GM21423 (cell line): ENCODE data around the gene TSPAN15.
"Not testable (repeated sequence)": the region's sequence is repeated elsewhere in the genome, so short reads cannot be mapped to it uniquely, and the experiment has no call there.

Experiments used
- ATAC-seq: cut with Tn5 transposase; IDR thresholded peaks from one replicate; pipeline ENCODE4 v1.9.1; 2021; ENCODE audit warnings: mild to moderate bottlenecking, moderate library complexity; ENCODE audit not compliant: unreplicated experiment

The TSPAN15 gene

DNA sequence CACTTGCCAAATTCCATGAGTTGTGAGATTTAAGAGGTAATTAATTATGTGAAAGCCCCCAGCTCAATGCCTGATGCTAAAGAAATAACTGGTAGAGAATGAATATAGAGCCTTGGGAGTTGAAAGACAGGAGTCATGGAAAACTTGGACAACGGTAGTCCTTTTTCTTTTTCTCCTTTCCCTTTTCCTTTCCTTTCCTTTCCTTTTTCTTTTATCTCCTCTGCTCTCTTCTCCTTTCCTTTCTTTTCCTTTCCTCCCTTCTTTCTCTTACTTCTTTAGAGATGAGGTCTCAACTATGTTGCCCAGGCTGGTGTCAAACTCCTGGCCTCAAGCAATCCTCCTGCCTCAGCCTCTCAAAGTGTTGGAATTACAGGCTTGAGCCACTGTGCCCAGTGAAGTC, 7.9 kb upstream of the TSPAN15 start:
- no peak for ATAC-seq

DNA sequence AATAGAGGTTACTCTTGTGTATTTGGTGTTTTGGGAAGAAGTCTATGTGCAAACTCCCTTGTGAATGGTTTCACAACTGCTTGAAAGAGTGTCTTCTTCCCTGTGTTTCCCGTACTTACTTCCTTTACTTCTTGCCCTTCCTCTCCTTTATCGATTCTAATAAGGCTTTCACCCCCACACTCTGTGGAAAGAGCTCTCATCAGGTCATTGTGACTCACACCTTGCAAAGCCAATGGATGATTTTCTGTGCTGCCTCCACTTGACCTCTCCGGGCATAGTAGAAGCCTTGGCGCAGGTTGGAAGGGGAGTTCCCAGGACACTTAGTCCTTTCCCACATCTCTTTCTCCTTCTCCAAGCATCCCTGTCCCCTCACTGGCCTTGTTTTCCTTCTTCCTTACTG, 6.2 kb upstream of the TSPAN15 start:
- no peak for ATAC-seq

DNA sequence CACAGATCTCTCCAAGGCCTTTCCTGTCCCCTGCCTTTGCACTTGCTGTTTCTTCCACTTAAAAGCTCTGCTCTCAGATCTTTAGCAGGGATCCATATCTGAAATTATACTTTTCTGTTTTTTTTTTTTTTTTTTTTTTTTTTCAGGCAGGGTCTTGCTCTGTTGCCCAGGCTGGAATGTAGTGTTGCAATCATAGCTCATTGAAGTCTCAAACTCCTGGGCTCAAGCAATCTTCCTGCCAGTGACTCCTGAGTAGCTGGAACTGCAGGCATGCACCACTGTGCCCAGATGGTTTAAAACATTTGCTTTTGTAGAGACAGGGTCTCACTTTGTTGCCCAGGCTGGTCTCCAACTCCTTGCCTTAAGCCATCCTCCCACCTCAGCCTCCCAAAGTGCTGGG, 5.0 kb upstream of the TSPAN15 start:
- ATAC-seq = no peak

DNA sequence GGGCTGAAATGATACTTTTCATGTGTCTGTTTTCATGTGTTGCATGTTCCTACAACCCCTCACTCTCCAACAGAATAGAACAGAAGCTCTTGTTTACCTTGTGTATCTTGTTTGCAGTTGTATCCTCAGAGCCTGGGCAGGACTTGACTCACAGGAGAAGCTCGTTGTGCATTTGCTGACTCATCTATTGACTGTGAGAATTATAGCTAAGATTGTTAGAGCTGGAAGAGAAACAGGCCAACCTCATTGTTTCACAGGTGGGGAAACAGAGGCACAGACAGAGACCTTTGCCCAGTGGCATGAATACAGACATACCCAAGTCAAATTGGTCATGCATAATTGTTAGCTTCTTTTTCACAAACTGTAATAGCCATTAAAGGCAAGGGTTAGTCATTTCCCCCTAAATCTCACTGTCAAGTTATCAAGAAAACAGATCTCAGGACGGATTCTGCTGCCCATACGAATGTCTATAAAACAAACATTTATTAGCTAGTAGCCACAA, 4.6 kb upstream of the TSPAN15 start:
- no peak for ATAC-seq

DNA sequence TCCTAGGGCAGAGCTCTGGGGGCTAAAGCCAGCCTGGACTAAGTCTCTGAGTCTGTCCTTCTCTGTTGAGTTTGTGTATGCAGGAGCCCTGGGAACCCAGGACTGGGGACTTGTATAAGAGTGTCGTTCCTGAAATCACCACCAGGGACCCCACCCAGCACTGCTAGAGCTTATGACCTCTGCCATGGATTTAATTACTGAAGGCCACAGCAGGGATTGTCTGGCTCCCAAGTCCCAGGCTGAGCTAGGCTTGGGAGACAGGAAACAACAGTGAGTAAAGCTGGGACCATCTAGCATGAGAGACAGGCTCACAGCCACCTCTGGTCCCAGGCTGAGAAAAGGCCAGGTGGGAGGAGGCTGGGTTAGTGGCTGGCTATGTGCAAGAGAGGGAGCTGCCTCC, 1.4 kb upstream of the TSPAN15 start:
- ATAC-seq = no peak

DNA sequence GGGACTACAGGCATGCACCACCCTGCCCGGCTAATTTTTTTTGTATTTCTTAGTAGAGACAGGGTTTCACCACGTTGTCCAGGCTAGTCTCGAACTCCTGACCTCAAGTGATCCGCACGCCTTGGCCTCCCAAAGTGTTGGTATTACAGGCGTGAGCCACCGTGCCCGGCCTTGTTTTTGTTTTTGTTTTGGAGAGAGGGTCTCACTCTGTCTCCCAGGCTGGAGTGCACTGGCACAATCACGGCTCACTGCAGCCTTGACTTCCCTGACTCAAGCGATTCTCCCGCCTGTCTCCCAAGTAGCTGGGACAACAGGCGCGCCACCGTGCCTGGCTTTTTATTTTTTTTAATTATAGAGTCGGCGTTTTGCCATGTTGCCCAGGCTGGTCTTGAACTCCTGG, 870 bp upstream of the TSPAN15 start:
- ATAC-seq = not testable (repeated sequence)

DNA sequence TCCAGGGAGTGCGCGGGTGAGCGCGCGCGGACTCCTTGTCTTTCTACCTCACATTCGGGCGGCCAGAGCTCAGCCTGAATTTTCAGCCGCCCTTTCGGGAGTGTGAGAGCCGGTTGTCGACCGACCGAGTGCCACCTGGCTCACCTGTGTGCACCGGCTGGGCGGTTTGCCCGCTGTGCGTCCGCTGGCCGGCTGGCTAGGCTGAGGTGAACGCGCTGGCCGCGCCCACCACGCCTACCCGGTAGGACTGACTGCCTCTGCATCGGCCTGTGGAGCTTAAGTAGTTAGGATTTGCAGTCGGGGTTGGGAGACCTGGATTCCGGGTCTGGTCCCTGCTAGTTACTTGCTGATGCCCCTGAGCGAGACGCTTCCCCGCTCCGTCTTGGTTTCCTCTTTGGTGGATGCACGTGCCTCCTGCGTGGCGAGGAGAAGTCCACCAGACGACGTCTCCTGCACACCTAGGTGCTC, 553 bp downstream of the TSPAN15 start:
- no peak for ATAC-seq

DNA sequence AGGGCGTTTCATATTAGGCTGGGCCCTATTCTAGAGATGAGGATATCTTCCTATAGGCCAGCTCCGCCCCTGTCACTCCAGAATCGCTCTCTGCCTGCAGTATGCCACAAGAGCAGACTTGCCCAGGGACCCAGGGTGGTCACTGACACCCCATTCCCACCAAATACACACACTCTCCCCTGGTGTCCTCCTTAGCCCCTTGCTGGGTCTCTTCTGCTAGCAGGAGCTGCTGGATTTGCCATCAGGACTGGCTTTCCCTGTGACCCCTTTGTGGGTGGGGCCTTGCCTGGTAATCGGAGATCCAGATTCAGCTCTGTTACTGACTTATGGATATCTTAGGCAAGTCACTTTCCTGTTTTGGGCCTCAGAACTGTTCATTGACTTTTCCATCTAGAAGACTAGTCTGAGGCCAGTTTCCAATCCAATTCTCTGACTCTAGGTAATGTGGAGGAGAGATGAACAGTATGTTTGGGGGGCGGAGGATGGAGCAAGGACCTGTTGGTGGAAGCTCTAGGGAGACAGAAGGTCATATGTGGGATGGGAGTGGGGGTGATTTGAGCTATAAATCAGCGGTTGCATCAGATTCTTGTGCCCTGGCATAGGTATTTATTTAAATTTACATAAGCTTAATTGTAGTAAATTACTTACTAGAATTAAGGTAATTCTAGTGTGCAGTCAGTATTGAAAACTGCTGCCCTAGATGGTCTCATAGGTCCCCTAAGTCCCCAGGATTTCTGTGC, 1.6 kb downstream of the TSPAN15 start:
- ATAC-seq = no peak

DNA sequence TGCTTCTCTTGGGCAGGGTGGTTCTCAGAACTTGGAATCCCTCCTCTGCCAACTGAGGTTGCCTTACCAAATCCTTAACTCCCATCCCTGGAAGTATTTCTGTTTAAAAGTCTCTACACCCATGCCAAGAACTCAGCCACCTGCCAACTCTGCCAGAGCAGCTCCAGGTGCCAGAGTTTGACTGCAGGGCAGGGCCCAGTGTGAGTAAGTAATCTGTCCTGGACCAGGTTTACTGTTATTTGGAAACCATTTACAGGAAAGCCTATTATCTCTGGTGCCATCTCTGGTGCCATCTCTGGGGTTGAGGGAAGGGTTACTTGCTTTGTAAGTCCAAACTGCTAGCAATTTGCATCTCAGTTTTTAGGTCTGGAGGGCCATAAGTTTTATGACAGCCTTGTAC, 2.5 kb downstream of the TSPAN15 start:
- ATAC-seq = no peak

DNA sequence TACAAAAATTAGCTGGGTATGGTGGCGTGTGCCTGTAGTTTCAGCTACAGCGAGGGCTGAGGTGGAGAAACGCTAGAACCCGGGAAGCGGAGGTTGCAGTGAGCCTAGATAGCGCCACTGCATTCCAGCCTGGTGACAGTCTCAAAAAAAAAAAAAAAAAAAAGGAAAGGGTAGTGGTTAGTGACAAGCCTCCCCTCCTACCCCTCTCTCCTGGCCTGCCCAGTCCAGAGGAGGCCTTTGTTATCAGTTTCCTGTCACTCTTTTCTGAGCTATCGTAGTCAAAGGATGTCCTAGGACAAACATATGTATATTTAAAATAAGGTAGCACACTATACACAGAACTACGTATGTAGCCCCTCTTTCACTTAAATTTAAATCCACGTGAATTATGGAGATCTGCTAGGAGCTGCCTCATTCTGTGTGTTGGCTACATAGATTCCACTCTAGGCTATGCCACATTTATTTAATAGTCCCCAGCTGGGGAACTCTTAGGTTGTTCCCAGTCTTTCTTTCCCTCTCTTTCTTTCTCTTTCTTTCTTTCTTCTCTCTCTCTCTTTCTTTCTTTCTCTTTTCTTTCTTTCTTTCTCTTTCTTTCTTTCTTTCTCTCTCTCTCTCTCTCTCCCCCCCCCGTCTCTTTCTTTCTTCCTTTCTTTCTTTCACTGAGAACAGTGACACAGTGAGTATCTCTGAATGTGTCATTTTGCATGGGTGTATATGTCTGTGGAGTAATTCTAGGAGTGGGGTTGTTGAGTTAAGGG, 3.9 kb downstream of the TSPAN15 start:
- ATAC-seq = no peak

DNA sequence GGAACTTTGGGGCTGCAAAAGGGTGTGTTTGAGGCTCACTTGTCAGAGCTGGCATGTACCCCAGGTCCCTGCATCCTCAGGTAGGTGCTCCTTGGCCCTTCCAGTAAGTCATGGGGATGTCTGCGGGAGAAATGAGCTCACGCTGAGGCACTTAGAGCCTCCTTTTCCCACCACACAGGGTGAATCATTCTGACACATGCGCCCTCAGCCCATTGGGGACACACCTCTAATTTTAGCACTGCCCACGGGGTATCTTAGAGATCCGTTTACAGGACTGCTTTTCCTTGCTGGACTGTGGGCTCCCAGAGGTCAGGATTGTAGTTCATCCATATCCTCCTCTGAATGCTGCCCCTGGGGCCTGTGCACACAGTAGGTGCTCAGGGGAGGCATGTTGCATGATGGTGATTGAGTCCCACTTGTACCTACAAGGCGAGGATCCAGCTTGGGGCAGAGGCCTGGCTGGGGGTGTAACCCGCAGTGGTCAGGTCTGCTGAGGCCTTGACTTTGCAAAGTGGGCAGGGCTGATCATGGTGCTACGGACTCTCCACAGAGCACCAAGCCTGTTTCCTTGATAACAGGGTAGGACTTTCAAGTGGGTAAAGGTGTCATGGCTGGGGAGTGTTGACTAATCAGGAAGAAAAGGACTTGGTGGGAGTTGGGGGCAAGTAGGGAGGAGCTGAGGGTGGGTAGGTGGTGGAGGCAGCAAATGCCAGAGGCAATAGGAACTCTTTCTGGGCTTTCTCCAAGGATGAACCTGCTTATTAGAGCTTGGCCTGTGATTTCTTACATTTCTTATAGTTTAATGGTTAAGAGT, 5.8 kb downstream of the TSPAN15 start:
- ATAC-seq = no peak

DNA sequence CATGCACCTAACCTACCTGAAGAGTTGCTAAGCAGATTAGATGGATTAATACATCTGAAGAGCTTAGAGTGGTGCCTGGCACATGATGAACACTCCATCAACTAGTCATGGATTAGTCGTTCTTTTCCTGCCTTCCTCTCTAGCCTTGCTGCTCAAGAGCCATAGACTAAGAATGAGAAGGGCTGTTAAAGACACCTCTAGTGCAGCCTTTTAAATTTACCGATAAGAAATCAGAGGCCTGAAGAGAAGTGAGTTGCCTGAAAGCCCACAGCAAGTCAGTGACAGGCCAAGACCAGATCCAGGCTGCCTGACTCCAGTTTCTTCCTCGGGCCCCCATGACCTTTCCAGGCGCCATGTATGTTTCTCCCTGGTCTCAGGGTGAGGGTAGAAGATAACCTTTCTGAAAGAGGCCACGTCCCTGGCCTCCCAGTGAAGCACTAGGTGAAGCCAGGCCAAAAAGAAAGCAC, 6.5 kb downstream of the TSPAN15 start:
- ATAC-seq = no peak

DNA sequence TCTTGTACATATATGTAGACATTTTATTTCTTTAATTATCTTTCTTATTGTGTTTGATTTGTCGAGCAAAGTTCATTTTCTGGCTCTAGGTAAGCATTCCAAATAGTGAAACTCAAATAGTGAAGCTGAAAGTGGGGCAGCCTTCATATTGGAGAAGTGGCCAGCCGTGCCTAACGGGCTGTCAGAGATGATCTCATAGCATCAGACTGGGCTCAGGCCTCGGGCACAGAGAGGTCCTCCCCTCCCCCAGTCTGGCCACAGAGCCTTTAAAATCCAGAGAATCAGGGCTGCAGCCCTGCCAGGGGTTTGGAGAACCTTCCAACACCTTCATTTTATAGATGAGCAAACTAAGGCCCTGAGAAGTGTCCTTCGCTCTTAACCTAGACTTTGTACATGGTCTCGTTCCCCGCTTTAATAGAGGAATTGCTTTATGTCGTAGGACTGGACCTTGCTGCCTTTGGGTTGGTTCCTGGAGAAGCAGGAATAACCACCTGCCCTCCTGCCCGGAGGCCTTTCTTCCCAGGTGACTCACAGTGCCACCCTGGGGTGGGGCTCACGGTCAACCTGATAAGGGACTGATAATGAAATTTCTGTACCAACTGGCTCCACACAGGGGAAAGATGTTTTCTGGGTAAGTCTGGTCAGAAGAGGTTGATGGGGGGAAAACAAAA, 7.3 kb downstream of the TSPAN15 start:
- no peak for ATAC-seq

DNA sequence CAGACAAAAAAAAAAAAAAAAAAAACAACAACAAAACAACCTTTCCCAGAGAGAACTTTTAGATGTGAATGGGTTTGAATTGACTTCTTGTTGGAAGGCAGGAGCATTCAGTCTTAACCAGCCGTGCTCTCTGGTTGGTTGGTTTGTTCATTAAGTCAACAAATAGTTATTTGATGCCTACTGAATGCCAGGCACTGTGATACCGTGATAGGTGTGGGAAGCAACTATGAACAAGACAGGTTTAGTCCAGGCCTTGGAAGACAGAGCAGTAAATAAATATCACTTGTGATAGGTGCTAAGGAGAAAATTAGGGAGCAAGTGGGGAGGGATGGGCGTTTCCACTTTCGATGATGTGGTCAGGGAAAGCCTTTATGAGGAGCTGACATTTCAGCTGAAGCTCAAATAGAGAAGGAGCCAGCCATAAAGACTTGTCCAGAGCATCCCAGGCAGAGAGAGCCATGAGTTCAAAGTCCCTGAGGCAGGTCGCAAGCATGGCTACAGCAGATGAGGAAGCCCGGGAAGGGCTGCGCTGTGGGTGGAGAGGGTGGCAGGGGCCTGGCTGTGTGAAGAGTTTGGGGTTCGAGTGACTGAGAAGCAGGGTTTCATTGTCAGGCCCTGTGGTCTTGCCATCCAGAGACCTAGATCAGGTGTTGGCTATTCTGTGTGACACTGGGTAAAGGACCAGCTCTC, 8.0 kb downstream of the TSPAN15 start:
- ATAC-seq = no peak

DNA sequence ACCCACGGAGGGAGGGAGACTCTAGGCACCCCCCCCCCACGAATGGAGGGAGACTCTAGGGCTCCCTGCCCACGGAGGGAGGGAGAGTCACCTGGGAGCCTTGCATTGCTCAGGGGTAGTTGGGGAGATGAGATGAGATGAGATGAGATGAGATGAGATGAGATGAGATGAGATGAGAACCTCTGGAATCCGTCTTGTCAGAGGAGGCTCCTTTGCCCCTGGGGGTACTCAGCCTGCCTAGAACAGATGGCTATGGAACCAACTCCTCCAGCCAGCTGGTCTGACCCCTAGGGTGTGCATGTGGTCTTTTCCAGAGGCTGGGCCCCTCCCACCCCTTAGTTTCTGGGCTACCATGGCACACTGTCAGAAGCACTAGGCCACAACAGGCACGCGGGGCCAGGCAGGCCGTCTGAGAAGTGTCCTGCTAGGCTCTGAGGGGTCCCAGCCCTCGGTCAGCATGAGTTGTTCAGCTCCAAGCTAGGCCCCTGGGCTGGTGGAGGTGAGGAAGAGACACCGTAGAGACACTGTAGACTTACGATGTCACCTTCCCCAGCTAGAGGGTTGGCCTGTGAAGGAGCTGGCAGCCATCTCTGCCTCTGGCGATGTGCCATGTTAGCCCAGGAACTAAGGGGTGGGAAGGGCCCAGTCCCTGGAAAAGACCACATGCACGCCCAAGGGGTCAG, 8.8 kb downstream of the TSPAN15 start:
- ATAC-seq = no peak

DNA sequence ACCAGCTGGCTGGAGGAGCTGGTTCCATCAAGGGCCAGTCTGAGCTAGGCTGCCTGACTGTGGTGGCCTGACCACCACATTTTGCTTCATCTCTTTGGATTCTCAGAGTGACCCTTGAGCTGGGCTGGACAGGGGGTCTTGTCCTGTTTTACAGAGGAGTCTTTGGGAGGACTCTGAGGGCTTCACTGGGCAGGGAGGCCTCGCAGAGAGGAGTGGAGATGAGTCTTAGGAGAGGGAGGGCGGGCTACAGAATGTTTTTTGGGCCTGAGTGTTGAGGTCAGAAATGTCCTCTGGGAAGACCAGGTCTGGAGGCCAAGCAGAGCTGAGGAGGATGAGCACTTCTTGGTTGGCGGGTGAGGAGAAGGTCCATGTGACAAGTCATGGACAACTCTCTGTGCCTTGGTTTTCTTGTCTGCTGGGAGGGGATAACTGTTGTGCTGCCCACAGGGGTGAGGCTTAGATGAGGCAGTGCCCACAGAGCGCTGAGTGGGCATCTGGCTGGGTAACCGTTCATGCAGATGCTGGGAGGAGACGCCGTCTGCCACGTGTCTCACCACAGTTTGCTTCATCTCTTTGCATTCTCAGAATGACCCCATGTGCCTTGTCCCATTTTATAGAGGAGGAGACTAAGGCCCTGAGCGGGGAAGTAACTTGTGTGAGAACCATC, 9.4 kb downstream of the TSPAN15 start:
- ATAC-seq = no peak

DNA sequence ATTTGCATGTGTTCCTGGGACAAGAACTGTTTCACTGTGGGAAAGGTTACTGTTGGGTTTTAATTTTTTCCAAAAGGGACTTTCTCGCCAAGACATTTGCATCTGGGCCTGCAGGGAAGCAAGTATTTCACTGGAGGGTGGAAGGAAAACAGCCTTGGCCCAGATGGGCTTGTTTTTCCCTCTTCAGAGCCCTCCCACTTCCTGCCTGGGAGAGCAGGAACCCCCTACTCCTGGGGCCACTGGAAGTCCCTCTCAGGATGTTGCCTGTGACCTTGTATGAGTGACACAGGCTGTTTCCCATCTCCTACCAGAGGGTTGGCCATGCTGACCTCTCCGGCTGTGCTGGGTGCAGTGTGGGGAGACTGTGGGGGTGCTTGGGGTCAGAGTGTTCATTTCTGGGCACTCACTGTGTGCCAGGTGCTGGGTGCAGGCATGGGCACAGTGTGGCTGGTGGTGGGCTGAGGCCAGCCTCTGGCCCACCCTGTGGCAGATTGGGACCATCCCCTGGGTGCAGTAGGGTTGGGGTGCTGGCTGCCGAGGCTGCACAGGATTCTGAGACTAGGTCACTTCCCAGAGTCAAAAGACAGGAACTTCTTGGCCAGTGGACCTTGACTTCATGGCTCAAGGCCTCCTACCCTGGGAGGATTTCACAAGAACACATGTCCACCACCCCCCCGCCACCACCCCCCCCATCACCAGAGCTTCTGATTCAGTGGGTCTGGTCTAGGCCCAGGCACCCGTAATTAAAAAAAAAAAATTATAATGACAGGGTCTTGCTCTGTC, 10.2 kb downstream of the TSPAN15 start:
- no peak for ATAC-seq

DNA sequence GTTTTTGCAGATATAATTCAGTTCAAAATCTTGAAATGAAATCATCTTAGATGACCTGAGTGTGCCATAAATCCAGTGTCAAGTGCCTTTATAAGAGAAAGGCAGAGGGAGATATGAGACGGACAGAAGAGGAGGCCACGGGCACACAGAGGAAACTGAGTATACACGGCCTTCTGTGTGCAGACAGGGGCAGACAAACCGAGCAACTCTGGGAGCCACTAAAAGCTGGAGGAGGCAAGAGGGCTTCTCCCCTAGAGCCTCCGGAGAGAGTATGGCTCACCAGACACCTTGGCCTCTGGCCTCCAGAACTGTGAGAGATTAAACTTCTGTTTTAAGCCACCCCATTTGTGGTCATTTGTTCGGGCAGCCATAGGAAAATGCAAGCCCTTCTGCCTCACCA, 12.6 kb downstream of the TSPAN15 start:
- no peak for ATAC-seq
